GM18519 (cell line): Measurements from ENCODE around the gene PRKCA.
"Not testable (repeated sequence)": the region's sequence is repeated elsewhere in the genome, so short reads cannot be mapped to it uniquely, and the experiment has no call there.

Source experiments
- ATAC-seq: cut with Tn5 transposase; IDR thresholded peaks from one replicate; pipeline ENCODE4 v1.9.1; 2021; ENCODE audit warnings: mild to moderate bottlenecking, moderate library complexity; ENCODE audit not compliant: unreplicated experiment, low FRiP score

The PRKCA gene

DNA sequence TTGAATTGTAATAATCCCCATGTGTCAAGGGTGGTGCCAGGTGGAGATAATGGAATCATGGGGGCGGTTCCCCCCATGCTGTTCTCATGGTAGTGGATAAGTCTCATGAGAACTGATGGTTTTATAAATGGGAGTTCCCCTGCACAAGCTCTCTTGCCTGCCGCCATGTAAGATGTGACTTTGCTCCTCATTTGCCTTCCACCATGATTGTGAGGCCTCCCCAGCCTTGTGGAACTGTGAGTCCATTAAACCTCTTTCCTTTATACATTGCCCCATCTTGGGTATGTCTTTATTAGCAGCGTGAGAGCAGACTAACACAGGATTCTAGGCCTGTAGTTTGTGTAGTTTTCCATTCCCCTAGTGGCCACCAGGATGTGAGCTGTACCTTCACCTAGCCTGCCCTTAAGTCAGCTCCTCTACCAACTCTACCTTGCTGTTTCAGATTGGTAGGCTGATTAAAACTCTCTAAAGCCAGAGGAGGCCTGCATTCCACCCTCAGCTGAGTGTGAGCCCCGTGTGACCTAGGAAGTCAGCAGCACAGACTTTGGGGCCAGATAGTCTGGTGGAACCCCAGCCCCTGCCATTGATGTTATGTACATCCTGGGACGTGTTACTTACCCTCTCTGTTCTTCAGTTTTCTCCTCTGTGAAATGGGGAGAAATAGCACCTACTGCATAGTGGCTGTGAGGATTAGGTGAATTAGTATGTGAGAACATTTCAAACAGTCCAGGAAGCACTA lies 280.1 kb downstream of the PRKCA start:
- ATAC-seq: no peak

DNA sequence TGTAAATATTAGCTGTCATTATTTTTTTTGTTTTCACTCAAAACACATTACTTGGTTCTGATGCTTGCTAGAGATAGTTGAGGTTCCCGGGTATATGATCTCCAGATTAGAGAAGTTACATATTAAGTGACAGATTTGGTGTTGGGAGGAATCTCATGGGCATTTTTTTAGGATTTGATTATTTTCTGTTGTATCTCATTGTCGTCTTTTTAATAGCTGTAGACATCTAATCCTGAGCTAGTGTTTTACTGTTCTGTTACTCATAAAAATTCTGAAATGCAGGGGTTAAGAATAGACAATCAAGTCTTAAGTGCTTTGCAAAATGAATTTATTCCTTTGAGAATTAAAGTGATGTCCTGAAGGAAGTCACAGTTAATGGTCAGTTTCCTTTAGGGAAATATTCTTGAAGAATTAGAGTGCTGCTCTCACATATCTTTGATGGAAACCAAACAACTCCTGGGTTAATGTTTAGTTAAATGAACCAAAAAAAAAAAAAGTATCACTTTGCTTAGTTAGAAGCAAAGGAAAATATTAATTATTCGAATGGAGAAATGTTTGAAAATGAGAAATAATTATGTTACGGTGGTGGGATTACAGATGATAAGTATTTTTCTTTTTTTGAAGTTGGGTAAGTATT lies 280.8 kb downstream of the PRKCA start:
- ATAC-seq: no peak

DNA sequence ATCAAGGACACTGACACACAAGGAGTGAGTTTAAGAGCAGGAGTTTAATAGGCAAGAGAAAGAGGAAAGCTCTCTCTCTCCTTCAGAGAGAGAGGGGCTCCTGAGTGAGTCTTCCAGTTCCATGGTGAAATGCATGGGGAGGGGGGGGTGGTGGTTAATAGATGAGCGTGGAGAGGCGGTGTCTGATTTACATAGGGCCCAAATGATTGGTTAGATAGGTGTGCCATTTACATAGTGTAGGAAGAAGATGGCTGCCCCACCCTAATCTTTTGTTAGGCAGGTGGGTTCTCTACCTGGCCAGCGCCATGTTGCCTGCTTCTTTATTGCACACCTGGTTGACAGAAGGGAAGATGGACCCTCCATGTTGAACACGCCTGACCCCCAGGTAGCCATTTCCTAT lies 282.5 kb downstream of the PRKCA start:
- no peak for ATAC-seq

DNA sequence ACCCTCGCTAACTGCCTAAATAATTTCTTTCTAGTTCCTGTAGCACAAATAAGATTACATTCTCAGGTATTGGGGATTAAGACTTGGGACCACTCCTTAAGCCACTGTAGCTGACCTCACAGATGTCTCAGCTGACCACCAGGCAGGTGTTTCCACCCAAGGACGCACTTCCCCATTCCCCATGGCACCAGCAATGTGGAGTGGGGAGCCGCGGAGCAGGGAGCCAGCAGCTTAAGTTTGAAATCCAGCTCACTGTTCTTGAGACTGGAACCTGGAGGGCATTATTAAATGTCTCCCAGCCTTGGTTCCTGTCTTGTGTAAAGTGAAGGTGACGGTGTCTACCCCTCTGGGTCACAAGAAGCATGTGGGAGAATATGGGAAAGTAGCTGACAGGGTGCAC lies 283.1 kb downstream of the PRKCA start:
- no peak for ATAC-seq

DNA sequence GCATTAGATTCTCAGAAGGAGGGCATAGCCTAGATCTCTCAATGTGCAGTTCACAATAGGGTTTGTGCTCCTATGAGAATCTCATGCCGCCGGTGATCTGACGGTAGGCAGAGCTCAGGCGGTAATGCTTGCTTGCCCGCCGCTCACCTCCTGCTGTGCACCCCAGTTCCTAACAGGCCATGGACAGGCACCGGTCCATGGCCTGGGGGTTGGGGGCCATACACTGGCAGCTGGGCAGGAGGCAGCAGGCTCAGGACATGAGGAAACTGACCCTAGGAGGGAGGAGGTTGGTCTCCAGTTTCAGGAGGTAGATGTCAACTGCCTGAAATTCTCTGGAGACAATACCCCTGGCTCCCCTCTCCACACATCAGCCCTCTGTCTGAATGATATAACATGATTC lies 287.5 kb downstream of the PRKCA start:
- no peak for ATAC-seq

DNA sequence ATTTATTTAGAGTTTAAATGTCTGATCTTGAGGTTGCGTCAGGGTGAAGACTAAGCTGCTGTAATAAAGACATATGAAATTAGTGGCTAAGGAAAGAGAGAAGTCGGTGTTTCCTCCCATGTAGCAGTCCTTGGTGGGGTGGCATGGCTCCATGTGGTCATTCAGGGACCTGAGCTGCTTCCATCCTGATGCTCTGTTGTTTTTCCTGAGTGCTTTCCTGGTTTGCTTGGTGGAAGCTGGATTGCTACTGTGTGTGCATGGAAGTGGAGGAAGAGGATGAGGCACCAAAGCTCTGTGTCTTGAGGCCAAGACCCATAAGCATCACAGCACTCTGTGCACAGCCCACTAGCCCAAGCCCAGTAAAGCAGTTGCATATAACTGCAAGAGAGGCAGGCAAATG lies 290.7 kb downstream of the PRKCA start:
- no peak for ATAC-seq

DNA sequence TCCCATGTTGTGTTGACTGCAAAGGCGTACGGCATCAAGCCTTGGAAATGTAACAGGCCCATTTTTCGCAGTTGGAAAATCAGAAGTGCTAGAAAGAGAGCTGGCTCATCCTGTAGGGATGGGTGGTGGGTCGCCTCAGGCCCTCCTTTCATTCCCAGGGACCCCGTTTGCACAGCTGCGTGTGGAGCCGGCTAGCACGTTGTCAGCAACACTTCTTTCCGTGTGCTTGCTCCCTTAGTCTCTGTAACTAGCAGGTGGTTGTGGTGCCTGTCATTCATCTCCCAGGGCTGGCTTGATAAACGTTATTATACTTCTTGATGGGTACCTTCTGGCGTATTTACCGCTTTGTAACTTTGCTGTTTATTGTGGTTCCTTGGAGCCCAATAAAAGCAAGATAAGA lies 293.5 kb downstream of the PRKCA start:
- no peak for ATAC-seq

DNA sequence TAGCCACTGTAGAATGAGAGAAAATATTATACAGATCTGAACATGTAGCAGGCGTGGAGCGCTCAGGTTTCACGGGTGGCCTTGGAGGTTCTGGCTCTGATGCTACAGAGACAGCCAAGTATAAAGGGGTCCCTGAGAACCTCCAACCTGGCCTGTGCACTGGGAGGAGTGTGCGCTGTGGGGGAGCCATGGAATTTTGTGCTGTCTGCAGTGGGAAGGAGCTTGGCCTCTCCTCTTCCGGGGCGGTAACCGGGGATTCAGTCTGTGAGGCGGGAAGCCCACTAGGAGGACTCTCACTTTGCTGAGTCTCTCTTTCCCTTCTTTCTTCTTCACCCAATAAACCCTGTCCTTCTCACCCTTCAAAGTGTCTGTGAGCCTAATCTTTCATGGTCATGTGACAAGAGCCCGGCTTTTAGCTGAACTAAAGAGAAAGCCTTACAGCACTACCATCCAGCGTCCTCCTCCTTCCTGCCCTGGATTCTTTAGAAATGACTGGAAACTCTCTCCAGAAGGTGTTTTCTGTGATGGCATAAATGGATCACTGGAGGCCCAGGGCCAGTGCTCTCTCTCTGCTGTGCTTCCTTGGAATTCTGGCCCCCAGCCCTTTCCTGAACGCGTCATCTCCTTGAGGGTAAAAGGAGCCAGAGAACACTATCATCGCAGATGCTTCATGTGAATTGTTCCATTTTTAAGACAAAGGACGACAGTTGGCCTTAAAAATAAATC lies 300.4 kb downstream of the PRKCA start:
- no peak for ATAC-seq

DNA sequence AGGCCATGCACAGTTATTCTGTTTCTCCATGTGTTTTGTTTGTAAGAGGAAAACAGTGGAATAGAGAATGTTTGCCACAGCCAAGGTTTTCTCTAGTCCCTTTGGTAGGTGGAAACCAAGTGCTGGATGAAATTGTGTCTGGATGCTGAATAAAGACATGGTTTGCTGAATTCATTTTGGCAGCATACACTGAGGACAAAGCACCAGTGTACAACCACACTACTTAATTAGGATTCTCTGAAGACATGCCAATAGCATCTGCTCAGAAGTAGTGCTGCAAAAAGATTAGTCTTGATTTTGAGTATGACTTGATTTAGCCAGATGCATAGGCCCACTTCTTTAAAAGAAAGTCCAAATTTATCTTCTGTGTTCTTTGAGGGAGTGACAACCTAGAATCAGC lies 302.0 kb downstream of the PRKCA start:
- ATAC-seq: no peak

DNA sequence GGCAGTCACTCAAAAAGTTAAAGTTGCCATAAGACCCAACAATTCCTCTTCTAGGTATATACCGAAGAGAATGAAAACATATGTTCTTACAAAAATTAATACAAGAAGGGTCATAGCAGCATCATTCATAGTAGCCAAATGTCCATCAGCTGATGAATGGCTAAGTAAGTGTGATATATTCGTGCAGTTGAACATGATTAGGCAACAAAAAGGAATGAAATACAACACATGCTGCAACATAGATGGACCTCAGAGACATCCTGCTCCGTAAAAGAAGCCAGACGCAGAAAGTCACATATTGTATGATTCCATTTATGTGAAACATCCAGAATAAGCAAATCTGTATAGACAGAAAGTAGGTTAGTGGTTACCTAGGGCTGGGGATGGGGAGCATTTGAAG lies 303.1 kb downstream of the PRKCA start:
- no peak for ATAC-seq

DNA sequence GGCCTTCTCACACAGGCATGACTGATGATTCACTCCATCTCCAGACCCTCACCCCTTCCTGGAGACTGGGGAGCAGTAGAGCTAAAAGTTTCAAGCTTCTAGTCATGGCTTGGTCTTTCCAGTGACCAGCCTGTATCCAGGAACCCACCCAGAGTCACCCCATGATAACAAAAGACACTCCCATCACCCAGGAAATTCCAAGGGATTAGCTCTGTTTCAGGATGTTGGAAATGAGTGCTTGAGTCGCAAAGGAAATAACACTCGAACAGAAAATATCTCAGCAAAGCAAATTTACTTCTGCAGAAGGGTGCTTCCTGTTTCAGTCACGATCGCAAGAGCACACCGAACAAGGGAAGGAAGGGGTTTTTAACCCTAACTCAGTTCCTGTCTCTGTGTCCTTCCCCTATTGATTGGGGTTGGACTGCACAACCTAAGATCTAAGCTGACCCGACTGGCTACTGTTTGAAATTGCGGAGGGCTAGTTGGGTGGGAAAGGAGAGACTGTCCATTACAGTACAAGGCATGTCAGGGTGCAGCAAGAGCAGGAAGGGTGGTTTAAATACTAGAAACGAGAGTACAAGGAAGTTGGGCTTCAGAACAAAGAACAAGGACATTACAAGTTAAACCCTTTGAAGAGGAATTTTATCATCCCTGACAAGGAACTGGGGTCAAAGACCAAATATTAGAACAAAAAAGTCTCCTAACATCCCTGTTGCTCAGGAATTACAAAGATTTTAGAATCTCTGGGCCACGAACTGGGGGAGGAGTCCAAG lies 308.1 kb downstream of the PRKCA start:
- ATAC-seq: no peak

DNA sequence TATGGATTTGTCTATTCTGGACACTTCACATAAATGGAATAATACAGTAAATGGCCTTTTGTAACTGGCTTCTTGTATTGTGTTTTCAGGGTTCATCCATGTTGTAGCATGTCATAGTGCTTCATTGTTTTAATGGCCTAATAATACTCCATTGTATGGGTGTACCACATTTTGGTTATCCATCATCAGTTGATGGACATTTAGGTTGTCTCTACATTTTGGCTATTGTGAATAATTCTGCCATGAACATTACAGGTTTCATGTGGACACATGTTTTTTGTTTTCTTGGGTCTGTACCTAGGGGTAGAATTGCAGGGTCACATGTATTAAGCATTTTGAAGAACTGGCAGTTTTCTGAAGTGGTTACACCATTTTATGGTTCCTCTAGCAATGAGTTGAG lies 309.0 kb downstream of the PRKCA start:
- no peak for ATAC-seq

DNA sequence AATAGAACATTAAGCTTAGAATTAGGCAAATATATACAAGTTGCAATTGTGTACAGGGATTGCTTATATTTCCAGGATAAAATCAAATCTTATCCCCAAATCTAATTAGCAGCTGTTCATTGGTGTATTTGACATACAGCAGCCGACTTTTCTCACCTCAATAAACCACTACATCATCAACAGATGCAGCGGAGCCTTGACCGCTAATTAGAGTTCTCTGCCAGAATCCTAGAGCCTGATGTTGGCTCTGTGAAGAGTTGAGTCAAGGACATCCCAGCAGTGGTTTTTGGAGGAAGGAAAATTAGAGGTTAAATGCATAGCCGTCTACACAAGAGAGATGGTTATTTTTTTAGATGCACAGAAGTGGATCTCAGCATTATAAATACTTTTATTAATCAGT lies 310.6 kb downstream of the PRKCA start:
- ATAC-seq: no peak

DNA sequence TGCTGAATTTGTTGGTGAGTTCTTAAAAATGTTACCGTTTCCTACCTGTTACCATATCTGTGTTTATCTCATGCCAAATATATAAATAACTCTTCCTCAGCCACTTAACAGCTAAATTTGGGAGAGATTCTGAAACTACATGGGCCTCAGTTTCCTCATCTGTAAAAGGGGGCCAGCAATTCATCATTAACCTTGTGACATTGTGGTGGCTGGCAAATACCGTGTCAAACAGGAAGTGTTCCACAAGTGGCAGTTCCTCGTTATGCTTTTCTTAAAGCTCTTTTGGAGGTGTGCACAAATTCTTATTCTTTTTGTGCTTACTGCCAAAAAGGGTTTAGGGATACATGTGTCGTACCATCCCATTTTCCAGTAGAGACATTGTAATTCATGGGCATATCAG lies 312.1 kb downstream of the PRKCA start:
- ATAC-seq: no peak

DNA sequence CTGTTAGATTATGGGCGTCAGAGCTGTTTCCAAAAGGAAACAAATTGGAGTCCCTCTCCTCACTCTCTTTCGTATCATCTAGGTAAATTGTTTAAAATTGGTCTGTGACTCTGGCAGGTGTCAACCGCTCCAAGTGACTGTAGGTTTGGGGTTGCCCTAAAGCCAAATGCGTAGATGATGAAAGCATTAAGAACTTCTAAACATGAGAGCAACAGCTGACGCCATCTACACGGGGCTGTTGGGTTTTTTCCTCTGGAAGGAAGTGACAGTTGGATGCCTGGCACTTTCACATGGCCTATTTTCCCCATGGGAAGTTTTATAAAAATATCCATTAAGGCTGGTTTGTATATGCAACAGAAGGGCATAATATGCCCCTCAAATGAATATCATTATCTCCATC lies 316.8 kb downstream of the PRKCA start:
- no peak for ATAC-seq

DNA sequence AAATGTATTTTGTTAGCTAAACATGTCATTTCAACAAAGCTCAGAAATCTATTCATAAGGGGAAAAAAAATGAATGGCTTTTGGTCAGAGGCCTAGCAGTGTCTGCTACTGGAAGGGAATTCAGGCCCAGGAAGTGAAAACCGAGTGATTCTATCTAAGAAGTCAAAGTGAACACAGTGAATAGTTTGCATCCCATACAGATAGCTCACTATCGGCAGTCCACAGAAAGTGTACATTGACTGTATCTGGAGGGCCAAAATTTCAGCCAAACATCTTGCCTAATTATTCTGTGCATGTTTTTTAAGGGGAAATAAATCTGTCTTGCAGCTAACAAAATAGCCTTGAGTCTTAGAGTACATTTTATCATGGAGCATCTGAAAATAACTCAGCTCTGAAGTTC lies 318.1 kb downstream of the PRKCA start:
- no peak for ATAC-seq

DNA sequence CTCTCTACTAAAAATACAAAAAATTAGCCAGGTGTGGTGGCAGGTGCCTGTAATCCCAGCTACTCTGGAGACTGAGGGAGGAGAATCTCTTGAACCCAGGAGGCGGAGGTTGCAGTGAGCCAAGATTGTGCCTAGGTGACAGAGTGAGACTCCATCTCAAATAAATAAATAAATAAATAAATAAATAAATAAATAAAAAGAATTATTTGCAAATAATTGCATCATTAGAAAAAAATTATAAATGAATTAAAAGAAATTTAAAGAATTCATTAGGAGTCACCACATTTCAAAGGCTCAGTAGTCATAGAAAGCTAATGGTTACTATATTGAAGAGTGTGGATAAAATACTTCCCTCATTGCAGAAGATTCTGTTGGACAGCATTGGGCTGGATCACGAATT lies 322.2 kb downstream of the PRKCA start:
- not testable (repeated sequence) for ATAC-seq

DNA sequence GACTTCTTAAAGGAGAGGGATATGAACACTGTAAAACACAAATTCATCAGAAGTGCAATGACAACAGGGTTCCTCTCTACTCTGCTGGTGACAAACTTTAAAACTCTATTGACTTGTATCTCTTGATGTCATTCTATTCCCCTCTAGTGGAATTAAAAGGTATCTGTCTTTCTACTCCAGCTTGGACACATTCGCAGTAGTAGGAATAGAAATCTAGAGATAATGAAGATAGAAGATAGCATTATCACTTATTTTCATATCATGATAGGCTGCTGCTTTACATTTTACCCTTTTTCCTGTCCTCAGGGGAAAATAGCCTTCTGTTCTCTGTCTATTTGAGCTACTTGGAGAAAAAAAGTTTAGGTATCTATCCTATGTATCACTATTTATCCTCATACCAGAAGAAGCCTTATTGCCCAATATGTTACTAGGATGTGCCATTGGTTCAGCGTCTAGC lies 322.9 kb downstream of the PRKCA start:
- no peak for ATAC-seq

DNA sequence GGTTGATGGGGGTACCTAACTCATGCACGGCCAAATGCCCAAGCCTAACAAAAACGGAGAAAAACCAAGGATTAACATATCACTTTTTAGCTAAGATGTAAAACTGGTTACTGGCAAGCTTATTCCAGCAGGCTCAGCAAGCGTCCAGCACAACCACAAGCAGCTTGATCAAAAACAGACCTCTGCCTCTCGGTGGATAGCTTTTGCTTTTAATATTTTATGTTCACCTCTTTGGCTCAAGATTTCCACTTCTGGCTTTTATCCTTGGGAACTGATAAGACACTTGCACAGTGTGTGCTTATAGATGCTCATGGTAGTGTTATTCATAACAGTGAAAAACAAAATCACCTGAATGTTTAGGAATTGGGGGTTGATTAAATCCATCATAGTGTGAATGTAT lies 325.6 kb downstream of the PRKCA start:
- no peak for ATAC-seq

DNA sequence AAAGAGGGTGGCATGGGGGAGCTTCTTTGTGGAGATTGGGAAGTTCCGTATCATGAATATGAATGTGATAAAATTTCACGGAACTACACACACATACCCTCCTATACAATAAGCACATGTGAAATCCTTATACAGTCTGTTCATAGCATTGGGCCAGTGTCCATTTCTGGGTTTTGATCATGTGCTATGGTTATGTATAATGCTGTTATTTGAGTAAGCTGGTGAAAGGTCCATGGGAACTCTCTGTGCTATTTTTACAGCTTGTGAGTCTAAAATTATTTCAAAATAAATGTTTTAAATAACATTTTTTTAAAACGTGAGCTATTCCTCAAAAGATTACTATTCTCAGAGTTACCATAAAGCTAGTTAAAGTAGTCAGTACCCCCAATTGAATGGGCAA lies 327.3 kb downstream of the PRKCA start:
- no peak for ATAC-seq

DNA sequence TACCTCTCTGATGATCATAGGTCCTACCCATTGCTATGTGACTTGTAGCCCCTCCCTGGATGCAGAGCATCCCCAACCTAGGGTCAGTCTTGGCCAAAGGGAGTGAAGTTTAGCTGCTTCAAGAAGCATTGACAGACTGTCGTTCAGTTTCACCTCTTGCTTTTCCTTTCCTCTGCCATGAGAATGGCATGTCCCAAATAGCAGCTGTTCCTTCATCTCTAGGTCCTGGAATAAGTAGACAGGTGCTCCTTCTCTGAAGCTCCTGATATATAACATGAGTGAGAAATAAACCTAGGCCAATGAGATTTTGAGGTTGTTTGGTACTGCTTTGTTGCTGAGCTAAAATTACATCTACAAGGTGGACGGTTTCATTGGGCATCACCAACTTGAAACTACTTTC lies 328.0 kb downstream of the PRKCA start:
- no peak for ATAC-seq
